ENCODE measurements around the gene VIPR2. TPM values are rescaled to one million over a fixed set of nuclear protein-coding genes. Genes with fewer than 3 reads are reported as not detected.

Gene VIPR2
- polyA plus RNA-seq, 3 donors: not detected

GRCh38 chr7:159001811-159002210, 142.9 kb downstream of the VIPR2 start:
- H3K27me3 Mint-ChIP-seq (ENCODE audit: low read depth in 3 of 3): peaks cover 3 to 12% (median 7%) of the 10 kb centered on the region in 3 donors
- Histone ChIP-seq H3K36me3 (replicated peaks in 1 of 2; ENCODE audit: control insufficient read depth in 1 of 2, insufficient read depth in 2 of 2, low read length in 2 of 2) (no peaks in the 10 kb centered on the region), H2AFZ (ENCODE audit: insufficient read depth, low read depth, low read length, poor library complexity, severe bottlenecking) (no peak overlapping the region), H3K4me1 (ENCODE audit: control insufficient read depth in 1 of 2, insufficient read depth in 2 of 2, low read length in 2 of 2) (no peaks in the 10 kb centered on the region), H3K27ac (ENCODE audit: low read depth in 1 of 2, low read length in 2 of 2) (no peak overlapping the region), H3K9me3 (replicated peaks in 1 of 2; ENCODE audit: control insufficient read depth in 1 of 2, insufficient read depth in 1 of 2, low read length in 2 of 2) (peaks cover 0 to 14% of the 10 kb centered on the region in 2 donors), H4K20me1 (ENCODE audit: insufficient read depth, low read length) (no peaks in the 10 kb centered on the region), H3K79me2 (ENCODE audit: insufficient read depth, low read length) (no peaks in the 10 kb centered on the region), H3K4me2 (replicated peaks; ENCODE audit: extremely low read depth, low read length, poor library complexity, severe bottlenecking) (no peak overlapping the region), H3K27me3 (ENCODE audit: control insufficient read depth in 2 of 2, insufficient read depth in 2 of 2, low read length in 2 of 2) (peaks cover 0 to 2% of the 10 kb centered on the region in 2 donors), H3K9ac (ENCODE audit: insufficient read depth, low read length, poor library complexity, severe bottlenecking) (no peak overlapping the region), H3K4me3 (replicated peaks in 1 of 3; ENCODE audit: low read depth in 2 of 3, low read length in 3 of 3) (no peak overlapping the region)
- intact Hi-C loops (cut with micrococcal nuclease): no loop called here
- H3K4me3 Mint-ChIP-seq: no peak overlapping the region
- no peaks in the 10 kb centered on the region for H3K36me3 Mint-ChIP-seq
- no peak for TF ChIP-seq CTCF (IDR thresholded peaks at IDR 0.05)
- no peak for DNase-seq
- WGBS (ENCODE audit: insufficient coverage): 97% methylated on average over 12 of the region's 12 CpGs
- H3K27ac Mint-ChIP-seq: no peak overlapping the region
- no peaks in the 10 kb centered on the region for H3K4me1 Mint-ChIP-seq
- peaks cover 2 to 27% (median 9%) of the 10 kb centered on the region in 7 donors for H3K9me3 Mint-ChIP-seq

GRCh38 chr7:159000859-159001435, 143.7 kb downstream of the VIPR2 start:
- Histone ChIP-seq H3K4me3 (replicated peaks in 1 of 3; ENCODE audit: low read depth in 2 of 3, low read length in 3 of 3) (no peak overlapping the region), H3K36me3 (replicated peaks in 1 of 2; ENCODE audit: control insufficient read depth in 1 of 2, insufficient read depth in 2 of 2, low read length in 2 of 2) (no peaks in the 10 kb centered on the region), H3K4me1 (ENCODE audit: control insufficient read depth in 1 of 2, insufficient read depth in 2 of 2, low read length in 2 of 2) (no peaks in the 10 kb centered on the region), H4K20me1 (ENCODE audit: insufficient read depth, low read length) (no peaks in the 10 kb centered on the region), H3K9me3 (replicated peaks in 1 of 2; ENCODE audit: control insufficient read depth in 1 of 2, insufficient read depth in 1 of 2, low read length in 2 of 2) (peaks cover 0 to 11% of the 10 kb centered on the region in 2 donors), H3K27me3 (ENCODE audit: control insufficient read depth in 2 of 2, insufficient read depth in 2 of 2, low read length in 2 of 2) (peaks cover 0 to 2% of the 10 kb centered on the region in 2 donors), H3K27ac (ENCODE audit: low read depth in 1 of 2, low read length in 2 of 2) (no peak overlapping the region), H3K4me2 (replicated peaks; ENCODE audit: extremely low read depth, low read length, poor library complexity, severe bottlenecking) (no peak overlapping the region), H2AFZ (ENCODE audit: insufficient read depth, low read depth, low read length, poor library complexity, severe bottlenecking) (no peak overlapping the region), H3K79me2 (ENCODE audit: insufficient read depth, low read length) (no peaks in the 10 kb centered on the region), H3K9ac (ENCODE audit: insufficient read depth, low read length, poor library complexity, severe bottlenecking) (no peak overlapping the region)
- intact Hi-C loops (cut with micrococcal nuclease): no loop called here
- WGBS (ENCODE audit: insufficient coverage): 78% methylated on average over 20 of the region's 21 CpGs
- H3K36me3 Mint-ChIP-seq: no peaks in the 10 kb centered on the region
- no peaks in the 10 kb centered on the region for H3K4me1 Mint-ChIP-seq
- H3K4me3 Mint-ChIP-seq: no peak overlapping the region
- peaks cover 4 to 27% (median 10%) of the 10 kb centered on the region in 7 donors for H3K9me3 Mint-ChIP-seq
- DNase-seq: no peak
- no peak overlapping the region for H3K27ac Mint-ChIP-seq
- TF ChIP-seq CTCF (IDR thresholded peaks at IDR 0.05): no peak
- H3K27me3 Mint-ChIP-seq (ENCODE audit: low read depth in 3 of 3): peaks cover 6 to 17% (median 7%) of the 10 kb centered on the region in 3 donors

All from CD14-positive monocyte (primary cell).